ENCODE results near the gene FBXW11.

The FBXW11 gene

GRCh38 chr5:171834461-171834860 lies 172.0 kb downstream of the FBXW11 start:
- no peak for TF ChIP-seq CTCF (conservative IDR thresholded peaks at IDR 0.05; ENCODE audit: low read depth, low read length)
- H3K79me2 ChIP-seq (ENCODE audit: insufficient read depth, low read depth), result no peaks in the 10 kb centered on the region
- H3K27ac ChIP-seq, result no peak overlapping the region
- no peak overlapping the region for H2AFZ ChIP-seq (ENCODE audit: low read depth)
- H3K9ac ChIP-seq, result no peak overlapping the region
- no peak overlapping the region for H3K4me3 ChIP-seq (IDR thresholded peaks at IDR 0.05; ENCODE audit: insufficient read depth, low read depth, low read length)
- H3K27me3 ChIP-seq (ENCODE audit: insufficient read depth, low read depth), result no peaks in the 10 kb centered on the region
- H4K20me1 ChIP-seq (ENCODE audit: insufficient read depth), result no peaks in the 10 kb centered on the region
- no peaks in the 10 kb centered on the region for H3K36me3 ChIP-seq (ENCODE audit: insufficient read depth)
- no peaks in the 10 kb centered on the region for H3K4me1 ChIP-seq (ENCODE audit: low read depth, poor library complexity, severe bottlenecking)
- no peak overlapping the region for H3K4me2 ChIP-seq

- no peaks in the 10 kb centered on the region for H3K79me2 ChIP-seq (ENCODE audit: insufficient read depth, low read depth)
- H3K27me3 ChIP-seq (ENCODE audit: insufficient read depth, low read depth), result no peaks in the 10 kb centered on the region
- no peak overlapping the region for H3K9ac ChIP-seq
- no peak overlapping the region for H3K27ac ChIP-seq
- H2AFZ ChIP-seq (ENCODE audit: low read depth), result no peak overlapping the region
- H4K20me1 ChIP-seq (ENCODE audit: insufficient read depth), result no peaks in the 10 kb centered on the region
- H3K4me3 ChIP-seq (IDR thresholded peaks at IDR 0.05; ENCODE audit: insufficient read depth, low read depth, low read length), result no peak overlapping the region
- no peak overlapping the region for H3K4me2 ChIP-seq
- no peaks in the 10 kb centered on the region for H3K4me1 ChIP-seq (ENCODE audit: low read depth, poor library complexity, severe bottlenecking)
- H3K36me3 ChIP-seq (ENCODE audit: insufficient read depth), result no peaks in the 10 kb centered on the region
- no peak for TF ChIP-seq CTCF (conservative IDR thresholded peaks at IDR 0.05; ENCODE audit: low read depth, low read length)
Measured at GRCh38 chr5:171832775-171833174, 173.7 kb downstream of the FBXW11 start.

- H4K20me1 ChIP-seq (ENCODE audit: insufficient read depth), result no peaks in the 10 kb centered on the region
Measured at GRCh38 chr5:171830686-171831085, 175.8 kb downstream of the FBXW11 start.

GRCh38 chr5:171827162-171827561 lies 179.3 kb downstream of the FBXW11 start:
- Histone ChIP-seq H3K9ac (no peak overlapping the region), H3K27me3 (ENCODE audit: insufficient read depth, low read depth) (no peaks in the 10 kb centered on the region), H2AFZ (ENCODE audit: low read depth) (no peak overlapping the region), H3K4me3 (IDR thresholded peaks at IDR 0.05; ENCODE audit: insufficient read depth, low read depth, low read length) (no peak overlapping the region), H4K20me1 (ENCODE audit: insufficient read depth) (no peaks in the 10 kb centered on the region), H3K4me1 (ENCODE audit: low read depth, poor library complexity, severe bottlenecking) (peaks cover 6% of the 10 kb centered on the region), H3K27ac (no peak overlapping the region), H3K79me2 (ENCODE audit: insufficient read depth, low read depth) (no peaks in the 10 kb centered on the region), H3K36me3 (ENCODE audit: insufficient read depth) (no peaks in the 10 kb centered on the region), H3K4me2 (no peak overlapping the region)
- no peak for TF ChIP-seq CTCF (conservative IDR thresholded peaks at IDR 0.05; ENCODE audit: low read depth, low read length)

More at GRCh38 chr5:171830686-171831085, 175.8 kb downstream of the FBXW11 start:
- Histone ChIP-seq H3K4me2 (no peak overlapping the region), H3K4me1 (ENCODE audit: low read depth, poor library complexity, severe bottlenecking) (no peaks in the 10 kb centered on the region), H3K4me3 (IDR thresholded peaks at IDR 0.05; ENCODE audit: insufficient read depth, low read depth, low read length) (no peak overlapping the region), H2AFZ (ENCODE audit: low read depth) (no peak overlapping the region), H3K27me3 (ENCODE audit: insufficient read depth, low read depth) (no peaks in the 10 kb centered on the region), H3K27ac (no peak overlapping the region), H3K9ac (no peak overlapping the region), H3K36me3 (ENCODE audit: insufficient read depth) (no peaks in the 10 kb centered on the region), H3K79me2 (ENCODE audit: insufficient read depth, low read depth) (no peaks in the 10 kb centered on the region)
- TF ChIP-seq CTCF (conservative IDR thresholded peaks at IDR 0.05; ENCODE audit: low read depth, low read length), result no peak

Data from KMS-11 (cell line).